ENCODE data around the gene PCDH9.
A peak's percentile ranks its signal among the peaks of the same experiment; 100 is the strongest.
"Not testable (repeated sequence)": the region's sequence is repeated elsewhere in the genome, so short reads cannot be mapped to it uniquely, and the experiment has no call there.

Gene PCDH9

DNA sequence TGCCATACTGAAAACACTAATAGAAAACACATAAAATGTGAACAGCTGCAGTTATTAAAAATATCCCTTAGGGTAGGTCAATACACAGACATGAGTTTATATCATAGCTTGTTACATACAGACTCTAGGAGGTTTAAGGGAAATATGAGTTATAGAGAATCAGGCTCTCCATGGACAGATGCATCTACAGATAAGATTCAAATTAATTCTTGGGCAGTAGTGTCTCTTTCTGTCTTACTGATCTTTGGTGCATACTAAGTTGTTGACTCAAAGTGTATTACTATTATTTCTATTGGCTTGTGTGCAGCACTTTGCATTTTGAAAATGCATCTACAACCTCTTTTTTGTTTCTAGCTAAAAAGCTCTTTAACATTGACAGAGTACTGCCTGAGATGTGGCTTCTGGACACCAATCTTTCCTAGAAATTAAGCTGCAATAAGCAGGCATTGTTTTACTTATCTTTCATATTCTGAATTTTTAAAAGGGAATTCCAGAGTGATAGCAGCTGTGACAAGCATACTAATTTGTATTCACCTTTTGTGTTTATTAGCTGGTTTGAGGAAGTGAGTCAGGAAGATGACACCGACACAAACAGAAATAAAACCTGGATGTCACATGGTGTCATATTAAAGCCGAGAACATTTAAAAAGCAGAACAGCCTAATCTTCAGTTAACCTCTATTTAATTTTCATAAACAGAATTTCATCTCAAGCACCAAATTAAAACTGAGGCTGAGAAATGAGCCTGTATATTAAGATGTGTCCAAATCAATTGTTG is 399.0 kb downstream of the PCDH9 start:
- no peak for DNase-seq (ENCODE audit: low read depth)

DNA sequence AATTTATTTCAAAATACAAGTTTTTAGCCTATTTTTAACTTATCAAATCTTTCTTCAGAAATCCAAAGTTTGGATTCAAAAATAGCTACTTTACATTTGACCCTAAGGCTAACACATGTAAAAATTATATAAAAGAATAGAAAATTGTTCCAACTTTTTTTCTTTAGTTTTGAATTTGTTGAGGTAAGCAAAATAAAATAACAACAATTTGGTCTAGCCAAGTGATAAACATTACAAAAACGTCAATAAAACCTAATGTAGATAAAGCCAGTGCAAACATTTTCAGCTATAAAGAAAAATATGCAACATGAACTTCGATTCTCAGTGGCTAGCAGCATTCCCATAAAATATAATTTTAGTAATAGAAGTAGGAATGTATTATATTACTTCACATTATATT is 400.3 kb downstream of the PCDH9 start:
- no peak for DNase-seq (ENCODE audit: low read depth)

DNA sequence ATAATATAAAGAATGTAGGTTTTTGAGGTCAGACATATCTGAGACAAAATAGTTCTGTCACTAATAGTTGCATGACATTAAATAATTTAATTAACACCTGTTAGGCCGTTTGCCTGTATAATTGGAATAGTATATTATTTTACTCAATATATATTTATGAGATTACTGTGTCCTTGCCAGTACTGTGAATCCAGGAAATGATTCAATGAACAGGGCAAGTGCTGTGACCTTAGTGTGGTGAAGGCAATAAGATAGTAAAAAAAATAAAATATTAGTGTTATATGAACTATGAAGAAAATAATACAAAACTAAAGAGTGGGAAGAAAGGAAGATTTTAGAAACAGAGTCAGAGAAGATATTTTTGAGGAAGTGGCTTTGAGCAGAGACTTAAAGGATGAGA is 403.7 kb downstream of the PCDH9 start:
- DNase-seq (ENCODE audit: low read depth): no peak

DNA sequence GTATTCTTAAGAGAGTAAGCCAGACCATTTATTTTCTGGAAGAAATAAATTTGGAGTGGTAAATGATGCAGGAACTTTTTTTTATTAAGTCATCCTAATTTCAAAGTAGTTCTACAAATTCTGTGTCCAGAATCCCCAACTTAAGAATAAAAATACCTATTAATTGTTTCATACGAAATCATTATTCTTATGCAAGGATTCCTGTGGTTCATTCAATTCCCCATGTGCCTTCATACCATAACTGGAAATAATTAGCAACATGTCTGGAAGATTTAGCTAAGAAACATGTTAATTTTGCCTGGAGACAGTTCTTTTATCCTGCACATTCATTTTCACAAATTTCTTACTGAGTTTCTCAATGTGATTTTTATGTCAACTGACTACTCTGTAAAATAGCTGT is 408.6 kb downstream of the PCDH9 start:
- peak; percentile 4 for DNase-seq (ENCODE audit: low read depth)

DNA sequence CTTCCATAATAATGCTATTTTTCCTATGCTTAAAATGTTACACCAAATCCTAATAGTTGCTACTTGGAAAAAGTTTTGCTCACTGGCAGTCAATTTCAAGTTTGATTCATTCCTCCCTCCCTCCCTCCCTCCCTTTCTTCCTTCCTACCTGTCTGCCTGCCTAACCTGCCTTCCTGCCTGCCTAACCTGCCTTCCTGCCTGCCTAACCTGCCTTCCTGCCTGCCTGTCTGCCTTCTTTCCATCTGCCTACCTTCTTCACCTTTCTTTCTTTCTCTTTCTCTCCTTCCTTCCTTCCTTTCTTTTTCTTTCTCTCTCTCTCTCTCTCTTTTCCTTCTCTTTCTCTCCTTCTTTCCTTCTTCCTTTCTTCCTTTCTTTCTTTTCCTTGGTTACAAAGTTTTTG is 418.7 kb downstream of the PCDH9 start:
- no peak for DNase-seq (ENCODE audit: low read depth)

DNA sequence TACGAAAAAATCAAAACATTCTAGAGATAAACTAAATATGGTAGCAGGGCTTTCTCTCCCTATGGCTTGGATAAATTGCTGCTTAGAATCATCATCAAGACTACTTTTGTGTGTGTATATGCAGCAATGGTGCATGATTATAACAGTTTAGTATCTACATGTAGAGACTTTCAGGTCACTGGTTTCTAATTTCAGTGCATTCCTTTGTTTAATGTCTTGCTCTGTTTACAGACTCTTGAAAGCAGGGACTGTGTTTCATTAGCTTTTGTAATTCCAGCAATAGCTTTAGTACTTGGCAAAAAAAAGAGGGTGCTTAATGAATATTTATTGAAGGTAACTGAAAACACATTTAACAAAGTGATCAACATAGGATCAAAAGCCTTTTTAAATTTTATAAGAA is 420.7 kb downstream of the PCDH9 start:
- DNase-seq (ENCODE audit: low read depth): peak; percentile 35

DNA sequence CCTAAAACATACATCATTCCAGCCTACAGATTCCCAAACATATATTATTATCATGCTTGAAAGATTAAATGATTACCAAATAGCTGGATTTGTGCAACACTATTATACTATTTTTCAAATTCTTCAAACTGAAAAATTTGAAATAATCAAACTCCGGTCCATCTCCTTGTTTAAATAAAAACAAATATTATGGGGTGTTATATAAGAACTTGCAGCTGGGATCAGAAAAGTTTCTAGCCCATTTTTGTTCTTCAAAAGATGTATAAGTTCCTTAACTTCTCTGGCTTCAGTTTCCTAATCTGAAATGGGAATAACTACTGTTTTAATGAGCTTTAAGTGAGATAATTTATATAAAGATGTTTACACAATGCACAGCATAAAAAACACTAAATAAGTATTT is 422.9 kb downstream of the PCDH9 start:
- no peak for DNase-seq (ENCODE audit: low read depth)

DNA sequence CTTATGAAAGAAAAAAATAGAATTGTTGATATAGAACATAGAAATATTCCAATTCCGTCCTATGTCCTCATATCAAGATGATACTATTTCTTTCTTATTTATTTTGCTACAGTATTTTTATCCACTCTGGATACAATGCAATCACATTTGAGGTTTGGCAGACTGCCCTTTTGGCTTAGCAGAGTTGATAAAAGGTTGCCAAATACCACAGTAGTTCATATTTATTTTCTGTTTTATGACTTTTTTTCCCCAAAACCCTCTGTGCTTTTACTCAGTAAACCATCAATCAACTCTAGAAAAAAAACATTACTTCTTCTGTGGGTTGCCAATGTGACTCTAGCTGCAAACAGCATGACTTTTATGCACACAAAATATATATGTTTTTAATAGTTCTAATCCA is 424.5 kb downstream of the PCDH9 start:
- peak; percentile 67 for DNase-seq (ENCODE audit: low read depth)

DNA sequence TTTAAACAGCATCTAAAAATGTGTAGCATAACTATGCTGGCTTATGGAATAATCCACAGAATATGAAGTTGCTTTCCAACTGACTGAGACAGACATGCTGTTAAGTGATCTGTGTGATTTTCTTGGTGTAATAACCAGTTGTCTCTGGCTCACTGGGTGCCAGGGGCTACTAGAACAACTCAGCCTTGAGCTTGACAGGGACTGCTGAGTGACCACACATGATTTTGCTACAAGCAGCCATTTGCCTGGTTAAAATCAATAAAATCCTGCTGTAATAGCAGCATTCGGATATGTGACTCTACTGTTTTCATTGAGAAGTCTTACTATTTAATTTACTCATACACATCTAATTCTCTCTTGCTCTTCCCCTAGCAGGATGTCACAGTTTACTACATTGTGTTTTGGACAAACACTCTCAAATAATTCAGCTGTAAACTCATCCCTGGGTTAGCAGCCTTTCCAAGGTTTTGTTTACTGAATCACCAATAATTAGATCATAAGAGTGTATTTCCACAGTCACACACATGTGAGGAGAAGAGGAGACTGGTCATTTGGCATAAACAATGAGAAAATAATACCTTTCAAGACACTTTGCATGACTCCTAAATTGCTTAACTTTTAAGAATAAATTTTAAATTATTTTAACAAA is 426.2 kb downstream of the PCDH9 start:
- peak; percentile 63 for DNase-seq (ENCODE audit: low read depth)

DNA sequence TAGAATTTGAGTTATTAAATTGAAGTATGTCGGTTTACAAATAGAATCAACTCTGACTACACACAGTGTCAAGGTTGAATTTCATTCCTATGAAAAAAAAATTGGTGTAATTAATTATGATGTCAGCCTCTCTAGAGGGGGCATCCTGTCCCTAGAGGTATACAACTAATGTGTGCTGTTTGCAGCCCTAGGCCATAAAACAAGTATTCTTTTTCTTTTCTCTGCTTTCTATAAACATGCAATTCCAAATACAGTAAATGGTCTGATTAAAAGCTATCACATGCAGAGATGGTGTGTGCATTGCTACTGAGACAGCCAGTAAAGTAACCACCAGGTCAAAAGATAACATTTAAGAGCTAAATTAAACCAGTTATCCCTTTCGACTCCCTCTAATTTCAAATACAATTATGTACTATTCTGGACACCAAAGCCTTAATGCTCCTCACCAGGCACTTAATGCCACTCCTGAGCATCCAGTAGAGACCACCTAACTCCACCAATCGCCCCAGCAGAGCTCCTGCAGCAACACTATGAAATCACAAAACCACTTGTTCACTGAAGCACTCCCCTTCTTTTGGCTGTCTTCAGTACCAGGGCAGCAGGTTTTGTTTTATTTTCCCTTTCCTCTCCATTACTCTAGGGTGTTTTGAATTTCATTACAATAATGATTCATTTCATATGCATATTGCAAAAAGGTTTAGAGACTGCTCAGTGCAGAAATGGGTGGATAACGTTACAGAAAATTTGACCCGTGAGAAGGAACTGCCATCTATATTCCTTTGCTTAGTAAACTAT is 426.9 kb downstream of the PCDH9 start:
- no peak for DNase-seq (ENCODE audit: low read depth)

DNA sequence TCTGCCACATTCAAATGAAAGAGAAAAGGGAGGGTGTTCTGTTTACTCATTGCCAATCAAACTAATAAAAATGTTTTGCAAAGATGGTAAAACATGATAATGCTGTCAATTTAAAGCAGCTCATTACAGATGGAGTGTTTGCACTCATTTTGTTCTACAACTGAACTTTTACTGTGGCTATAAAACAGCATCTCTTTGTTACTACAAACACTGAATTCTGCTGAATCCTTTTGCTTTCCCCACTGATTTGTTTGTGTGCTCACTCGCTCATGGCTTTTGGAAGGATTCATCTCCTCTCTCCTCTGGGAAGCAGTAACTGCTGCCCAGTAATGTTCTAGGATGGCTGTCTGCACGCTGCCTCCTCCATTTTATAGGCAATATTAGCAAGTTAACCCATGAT is 434.5 kb downstream of the PCDH9 start:
- no peak for DNase-seq (ENCODE audit: low read depth)

DNA sequence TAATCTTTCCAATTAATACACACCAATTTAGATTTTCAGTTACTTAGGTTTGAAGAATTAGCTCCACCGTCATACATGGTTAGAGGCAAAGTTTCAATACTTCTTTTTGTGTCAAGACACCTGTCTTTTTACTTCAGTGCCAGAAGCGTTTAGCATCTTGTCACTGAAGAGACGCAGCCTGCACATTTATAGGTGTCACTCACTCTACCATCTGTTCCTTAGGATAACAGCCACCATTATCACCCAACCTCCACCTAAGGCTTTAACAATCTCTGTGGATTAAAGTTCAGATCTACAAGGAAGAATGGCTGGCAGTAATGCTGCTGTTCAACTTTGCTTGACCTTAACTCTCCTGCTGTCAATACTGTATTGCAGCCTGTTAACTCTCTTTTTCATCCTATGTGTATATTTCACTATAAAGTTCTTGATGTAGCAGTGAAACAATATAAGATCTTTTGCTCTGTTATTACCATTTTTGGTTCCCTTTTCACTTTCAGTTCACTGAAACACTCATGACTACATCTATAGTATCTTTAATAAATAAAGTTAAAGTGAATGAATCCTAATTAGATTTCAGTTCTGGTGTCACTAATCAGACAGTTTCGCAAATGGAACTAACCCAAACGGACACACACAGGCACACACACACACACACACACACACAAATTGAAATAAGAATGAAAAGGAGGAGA is 435.6 kb downstream of the PCDH9 start:
- no peak for DNase-seq (ENCODE audit: low read depth)

DNA sequence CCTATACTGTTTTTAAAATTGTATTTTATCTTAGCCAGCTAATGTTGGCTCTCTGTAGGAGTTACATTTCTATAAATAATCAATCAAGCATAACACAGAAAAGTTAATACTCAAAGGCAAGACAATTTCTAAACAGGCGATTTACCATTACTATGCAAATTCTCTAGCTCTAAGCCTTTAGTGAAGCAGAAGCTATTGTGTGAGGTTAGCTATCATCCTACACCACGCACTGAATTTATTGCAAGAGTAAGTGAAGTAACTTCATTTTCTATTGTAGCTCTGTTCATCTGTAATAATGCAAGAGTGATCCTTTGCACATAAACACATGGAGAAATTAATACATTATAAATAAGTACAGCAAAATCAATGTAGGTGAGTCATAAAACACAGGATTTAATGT is 439.3 kb downstream of the PCDH9 start:
- no peak for DNase-seq (ENCODE audit: low read depth)

DNA sequence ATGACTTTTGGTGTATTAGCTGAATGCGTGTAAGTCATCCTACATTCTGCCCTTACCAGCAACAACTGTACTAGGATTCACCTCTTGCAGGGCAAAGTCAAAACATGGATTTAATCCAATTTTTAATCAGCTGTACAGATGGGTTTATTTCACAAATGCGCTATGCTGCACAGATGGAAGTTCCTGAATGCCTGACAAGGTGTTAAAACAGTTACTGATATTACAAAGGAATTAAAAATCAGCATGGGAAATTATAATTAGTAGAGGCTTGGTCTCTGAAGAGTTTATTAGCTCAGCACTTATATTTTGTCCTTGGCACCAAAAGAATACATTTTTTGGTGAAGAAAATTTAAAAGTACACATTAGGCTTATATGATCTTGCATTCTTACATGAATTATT is 448.9 kb downstream of the PCDH9 start:
- DNase-seq (ENCODE audit: low read depth): no peak

DNA sequence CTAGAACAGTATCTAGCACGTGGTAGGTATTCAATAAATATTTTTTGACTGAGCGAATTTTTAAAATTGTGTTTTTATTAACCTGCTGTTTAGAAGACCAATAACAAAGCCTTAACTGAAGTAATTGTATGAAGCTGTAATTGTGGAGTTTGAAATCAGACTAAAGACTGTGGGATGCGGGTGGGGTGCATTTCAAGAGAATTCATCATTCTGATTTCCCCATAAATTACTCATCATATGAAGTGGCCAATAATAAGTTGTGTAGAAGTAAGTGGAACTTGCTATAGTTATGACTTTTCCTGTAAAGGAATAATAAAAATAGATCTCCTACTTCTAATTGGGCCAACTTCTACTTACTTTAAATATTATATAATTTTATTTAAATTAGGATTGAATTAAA is 449.3 kb downstream of the PCDH9 start:
- DNase-seq (ENCODE audit: low read depth): peak; percentile 43

DNA sequence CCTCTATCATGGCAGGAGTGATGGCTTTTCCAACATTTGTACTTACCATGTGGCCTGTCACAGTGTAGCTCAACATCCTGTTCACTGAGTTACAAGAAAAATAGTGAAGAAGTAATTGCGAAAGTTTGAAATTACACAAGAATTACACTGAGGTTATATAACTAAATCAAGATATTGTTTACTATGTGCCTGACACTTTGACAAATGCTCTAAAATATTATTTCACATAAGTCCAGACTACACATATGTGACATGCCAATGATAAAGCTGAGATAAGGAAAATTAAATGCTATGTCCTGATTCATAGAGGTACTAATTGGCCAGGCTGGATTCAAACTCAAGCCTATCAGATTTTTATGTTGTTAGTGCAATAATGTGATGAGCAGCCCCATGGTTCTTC is 451.7 kb downstream of the PCDH9 start:
- DNase-seq (ENCODE audit: low read depth): no peak

DNA sequence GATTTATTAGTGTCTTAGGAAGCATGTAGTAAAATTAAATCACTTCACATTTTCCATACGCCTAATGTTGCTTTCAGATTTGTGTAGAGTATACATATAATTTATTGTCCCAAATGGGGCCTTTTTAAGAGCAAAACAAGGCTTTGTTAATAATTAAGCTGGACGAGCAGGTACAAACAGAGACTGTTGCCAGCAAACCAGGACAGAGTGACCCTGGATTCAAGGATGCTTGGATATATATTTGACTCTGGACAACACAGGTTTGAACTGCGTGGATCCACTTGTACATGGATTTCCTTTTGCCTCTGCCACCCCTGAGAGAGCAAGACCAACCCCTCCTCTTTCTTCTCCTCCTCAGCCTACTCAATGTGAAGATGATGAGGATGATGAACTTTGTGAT is 454.9 kb downstream of the PCDH9 start:
- no peak for DNase-seq (ENCODE audit: low read depth)

DNA sequence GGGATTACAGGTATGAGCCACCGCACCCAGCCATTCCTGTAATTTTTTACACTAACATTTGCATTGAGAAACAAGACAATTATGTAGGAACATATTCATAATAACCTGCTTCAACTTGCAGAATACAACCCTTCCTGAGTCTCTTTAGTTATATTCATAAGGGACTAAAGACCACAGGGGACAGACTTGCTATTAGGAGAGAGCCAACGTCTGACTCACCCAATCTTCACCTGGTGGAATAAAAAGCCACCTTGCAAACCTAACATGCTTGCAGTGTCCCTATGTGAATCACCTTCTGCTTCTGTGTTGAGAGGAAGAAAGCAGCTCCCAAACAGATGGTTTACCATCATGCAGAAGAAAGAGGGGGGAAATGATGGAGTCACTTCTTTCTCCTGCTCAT is 456.1 kb downstream of the PCDH9 start:
- no peak for DNase-seq (ENCODE audit: low read depth)

DNA sequence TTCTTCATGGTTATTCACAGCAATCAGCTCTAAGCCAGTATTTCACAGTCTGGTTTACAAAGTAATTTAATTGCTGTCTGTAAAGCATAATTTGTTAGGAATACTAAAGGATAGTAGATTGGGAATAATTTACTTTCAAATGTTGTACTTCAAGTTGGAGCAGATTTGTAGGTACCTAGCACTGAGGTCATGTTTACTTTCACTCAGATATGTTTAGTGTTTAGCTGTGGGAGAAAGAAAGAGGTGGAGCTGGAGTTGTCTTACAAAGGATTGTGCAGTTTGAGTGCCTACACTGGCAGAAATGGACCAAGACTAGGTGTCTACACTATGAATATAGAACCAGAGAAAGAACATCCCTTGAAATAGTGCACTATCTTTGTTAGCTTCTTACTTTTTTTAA is 464.6 kb downstream of the PCDH9 start:
- no peak for DNase-seq (ENCODE audit: low read depth)

DNA sequence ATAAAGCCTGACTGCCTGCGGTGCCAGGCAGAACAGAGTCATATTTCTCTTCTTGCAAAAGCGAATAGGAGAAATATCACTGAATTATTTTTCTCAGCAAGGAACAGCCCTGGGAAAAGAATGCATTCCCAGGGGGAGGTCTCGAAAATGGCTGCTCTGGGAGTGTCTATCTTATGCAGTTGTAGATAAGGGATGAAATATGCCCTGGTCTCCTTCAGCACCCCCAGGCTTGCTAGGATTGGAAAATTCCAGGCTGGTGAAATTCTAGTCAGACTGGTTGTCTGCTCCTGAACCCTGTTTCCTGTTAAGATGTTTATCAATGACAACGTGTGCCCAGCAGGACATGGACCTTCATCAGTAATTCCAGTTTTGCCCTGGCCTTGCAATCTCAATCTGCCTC is 469.5 kb downstream of the PCDH9 start:
- not testable (repeated sequence) for DNase-seq (ENCODE audit: low read depth)

DNA sequence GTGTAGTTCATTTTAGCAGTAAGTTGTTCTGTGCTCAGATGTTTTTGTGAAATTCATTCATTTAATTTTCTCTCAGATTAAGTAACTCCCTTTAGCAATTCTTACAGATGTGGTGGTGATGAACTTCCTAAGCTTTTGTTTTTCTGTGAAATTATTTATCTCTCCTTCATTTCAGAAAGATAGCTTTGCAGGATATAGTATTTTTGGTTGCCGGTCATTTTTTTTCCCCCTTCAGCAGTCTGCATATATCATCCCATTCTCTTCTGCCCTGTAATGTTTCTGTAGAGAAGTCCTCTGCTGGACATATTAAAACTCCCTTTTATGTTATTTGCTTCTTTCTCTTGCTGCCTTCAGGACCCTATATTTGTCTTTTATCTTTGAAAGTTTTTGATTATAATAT is 470.2 kb downstream of the PCDH9 start:
- no peak for DNase-seq (ENCODE audit: low read depth)

DNA sequence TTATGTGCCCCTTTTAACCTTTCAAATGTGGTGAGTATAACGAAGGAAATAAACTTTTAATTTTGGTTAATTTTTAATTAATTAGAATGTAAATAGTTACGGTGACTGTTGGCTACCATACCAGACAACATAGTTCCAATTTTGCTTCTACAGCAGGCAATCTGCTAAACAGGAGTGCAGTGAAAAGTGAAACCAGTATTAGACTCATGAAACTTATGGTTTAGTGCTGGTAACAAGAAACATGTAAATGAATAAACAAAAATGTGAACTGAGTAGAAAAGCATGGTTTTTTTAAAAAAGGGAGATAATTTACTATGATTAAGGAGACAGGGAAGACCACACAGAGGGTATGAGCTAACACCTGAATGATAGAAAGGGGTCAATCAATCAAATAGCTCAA is 478.4 kb downstream of the PCDH9 start:
- no peak for DNase-seq (ENCODE audit: low read depth)

DNA sequence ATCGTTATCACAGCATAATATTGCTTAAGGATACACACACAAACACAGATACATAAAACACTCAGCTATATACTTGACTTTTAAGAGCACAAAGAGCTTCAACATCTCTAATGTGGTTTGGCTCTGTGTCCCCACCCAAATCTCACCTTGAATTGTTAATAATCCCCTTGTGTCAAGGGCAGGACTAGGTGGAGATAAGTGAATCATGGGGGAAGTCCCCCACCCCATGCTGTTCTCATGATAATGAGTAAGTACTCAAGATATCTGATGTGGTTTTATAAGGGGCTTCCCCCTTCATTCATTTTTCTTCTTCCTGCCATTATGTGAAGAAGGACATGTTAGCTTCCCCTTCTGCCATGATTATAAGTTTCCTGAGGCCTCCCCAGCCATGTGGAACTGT is 481.4 kb downstream of the PCDH9 start:
- DNase-seq (ENCODE audit: low read depth): no peak

Measured in fibroblast of gingiva (primary cell).